WTC11 (cell line): ENCODE data around the gene EMSY. TPM values are rescaled to one million over a fixed set of nuclear protein-coding genes. Genes with fewer than 3 reads are reported as not detected.

Experiments
- ATAC-seq: fragments of 200-7000 bp; cut with Tn5 transposase; 2 replicates; pipeline ENCODE4 v1.10.0; 2021; ENCODE audit warnings: mild to moderate bottlenecking, moderate library complexity
- CTCF ChIA-PET: fragments of 300-600 bp; sonication (Branson Sonifier 250); formaldehyde crosslinking; loops from one replicate; lab custom pipeline; 2021; ENCODE audit warnings: antibody characterized with exemption; lab: Charles Lee
- POLR2A ChIA-PET: fragments of 350-600 bp; sonication (Branson Sonifier 250); formaldehyde crosslinking; loops from one replicate; lab custom pipeline; 2021; ENCODE audit warnings: antibody characterized with exemption; lab: Charles Lee
- DNase-seq: peaks from one replicate; pipeline ENCODE4 v3.0.0; 2021; ENCODE audit warnings: low spot score
- H3K27ac Mint-ChIP-seq: 2 replicates; pipeline ENCODE4 v1.8.0; 2021; ENCODE audit warnings: mixed read lengths
- H3K27me3 Mint-ChIP-seq: 2 replicates; pipeline ENCODE4 v1.8.0; 2021; ENCODE audit warnings: low read depth, mild to moderate bottlenecking, moderate library complexity, mixed read lengths
- H3K36me3 Mint-ChIP-seq: 2 replicates; pipeline ENCODE4 v1.8.0; 2021; ENCODE audit warnings: mixed read lengths
- H3K4me1 Mint-ChIP-seq: 2 replicates; pipeline ENCODE4 v1.8.0; 2022; ENCODE audit warnings: mixed read lengths
- H3K4me3 Mint-ChIP-seq: 2 replicates; pipeline ENCODE4 v1.8.0; 2021; ENCODE audit warnings: mild to moderate bottlenecking, moderate library complexity, mixed read lengths
- H3K9me3 Mint-ChIP-seq: 2 replicates; pipeline ENCODE4 v1.8.0; 2021; ENCODE audit warnings: mixed read lengths
- ATF6 ChIP-seq: sonication (generic); formaldehyde crosslinking; IDR thresholded peaks from 2 replicates; pipeline ENCODE4 v1.8.1; 2023; ENCODE audit warnings: mild to moderate bottlenecking, missing genetic modification reagents
- ELF4 ChIP-seq: sonication (generic); formaldehyde crosslinking; IDR thresholded peaks from 2 replicates; pipeline ENCODE4 v1.8.1; 2022; ENCODE audit warnings: low read depth, mild to moderate bottlenecking, moderate library complexity, missing genetic modification reagents
- EMX1 ChIP-seq: fragments of 250-450 bp; sonication (Bioruptor Pico); IDR thresholded peaks from 2 replicates; pipeline ENCODE4 v1.8.0; 2021; ENCODE audit warnings: mild to moderate bottlenecking
- FOXK1 ChIP-seq: sonication (generic); formaldehyde crosslinking; IDR thresholded peaks from 2 replicates; pipeline ENCODE4 v1.8.0; 2022; ENCODE audit warnings: mild to moderate bottlenecking, moderate library complexity, missing genetic modification reagents
- GABPB1 ChIP-seq: sonication (generic); formaldehyde crosslinking; IDR thresholded peaks from 2 replicates; pipeline ENCODE4 v1.8.1; 2023; ENCODE audit warnings: mild to moderate bottlenecking, missing genetic modification reagents
- HMGA2 ChIP-seq: fragments of 250-450 bp; sonication (Bioruptor Pico); IDR thresholded peaks from 2 replicates; pipeline ENCODE4 v1.4.0; 2021; ENCODE audit warnings: mild to moderate bottlenecking, moderate library complexity
- HMGXB4 ChIP-seq: sonication (generic); formaldehyde crosslinking; IDR thresholded peaks from 2 replicates; pipeline ENCODE4 v1.8.1; 2023; ENCODE audit warnings: mild to moderate bottlenecking, moderate library complexity, missing genetic modification reagents
- JUN ChIP-seq: sonication (generic); formaldehyde crosslinking; IDR thresholded peaks from 2 replicates; pipeline ENCODE4 v1.8.0; 2023; ENCODE audit warnings: mild to moderate bottlenecking, missing genetic modification reagents
- MXD4 ChIP-seq: fragments of 250-450 bp; sonication (Bioruptor Pico); IDR thresholded peaks from 2 replicates; pipeline ENCODE4 v1.8.0; 2021; ENCODE audit warnings: mild to moderate bottlenecking, moderate library complexity, borderline replicate concordance
- NR3C1 ChIP-seq: sonication (generic); formaldehyde crosslinking; conservative IDR thresholded peaks from 2 replicates; pipeline ENCODE4 v1.8.1; 2023; ENCODE audit warnings: low read depth, mild to moderate bottlenecking, missing genetic modification reagents
- OVOL2 ChIP-seq: fragments of 250-450 bp; sonication (Bioruptor Pico); IDR thresholded peaks from 2 replicates; pipeline ENCODE4 v1.9.0; 2021; ENCODE audit warnings: mild to moderate bottlenecking, borderline replicate concordance
- PRRX2 ChIP-seq: fragments of 250-450 bp; sonication (Bioruptor Pico); IDR thresholded peaks from 2 replicates; pipeline ENCODE4 v1.8.0; 2021; ENCODE audit warnings: mild to moderate bottlenecking
- SMAD4 ChIP-seq: sonication (generic); formaldehyde crosslinking; IDR thresholded peaks from 2 replicates; pipeline ENCODE4 v1.8.0; 2022; ENCODE audit warnings: mild to moderate bottlenecking, missing genetic modification reagents
- STAT6 ChIP-seq: sonication (generic); formaldehyde crosslinking; conservative IDR thresholded peaks from 2 replicates; pipeline ENCODE4 v1.8.1; 2023; ENCODE audit warnings: mild to moderate bottlenecking, low read depth, missing genetic modification reagents, moderate library complexity
- TEAD4 ChIP-seq: sonication (generic); formaldehyde crosslinking; IDR thresholded peaks from 2 replicates; pipeline ENCODE4 v1.8.0; 2022; ENCODE audit warnings: mild to moderate bottlenecking, missing genetic modification reagents
- ZNF138 ChIP-seq: sonication (generic); formaldehyde crosslinking; conservative IDR thresholded peaks from 2 replicates; pipeline ENCODE4 v1.8.1; 2022; ENCODE audit warnings: mild to moderate bottlenecking, moderate library complexity, missing genetic modification reagents
- ZNF232 ChIP-seq: sonication (generic); formaldehyde crosslinking; IDR thresholded peaks from 2 replicates; pipeline ENCODE4 v1.8.0; 2022; ENCODE audit warnings: mild to moderate bottlenecking, missing genetic modification reagents
- ZNF281 ChIP-seq: sonication (generic); formaldehyde crosslinking; IDR thresholded peaks from 2 replicates; pipeline ENCODE4 v1.8.0; 2023; ENCODE audit warnings: mild to moderate bottlenecking, missing genetic modification reagents
- ZNF532 ChIP-seq: fragments of 250-450 bp; sonication (Bioruptor Pico); IDR thresholded peaks from 2 replicates; pipeline ENCODE4 v1.9.0; 2021; ENCODE audit warnings: mild to moderate bottlenecking, borderline replicate concordance
- total RNA-seq: library from RNA; stranded (reverse); gene quantifications from 3 replicates; pipeline ENCODE4 v1.2.3, GENCODE V29; 2021

The EMSY gene
- total RNA-seq, 1 experiment from 2014 or later = 31.1 TPM

GRCh38 chr11:76553554-76554476 lies 109.0 kb downstream of the EMSY start:
- no peak for TF ChIP-seq ELF4 (CRISPR knock-in tag)
- no peak for TF ChIP-seq TEAD4 (CRISPR knock-in tag)
- TF ChIP-seq NR3C1 = no peak
- TF ChIP-seq ATF6 (CRISPR knock-in tag) = no peak
- TF ChIP-seq ZNF281 (CRISPR knock-in tag) = no peak
- no peak for TF ChIP-seq MXD4
- no peak for TF ChIP-seq ZNF532 (CRISPR knock-in tag)
- no peak for TF ChIP-seq HMGXB4 (CRISPR knock-in tag)
- no peak for TF ChIP-seq PRRX2
- TF ChIP-seq SMAD4 (CRISPR knock-in tag) = no peak
- no peak for TF ChIP-seq FOXK1 (CRISPR knock-in tag)
- no peak for TF ChIP-seq STAT6
- TF ChIP-seq ZNF232 (CRISPR knock-in tag) = no peak
- TF ChIP-seq HMGA2 (CRISPR knock-in tag) = no peak
- TF ChIP-seq ZNF138 = no peak
- no peak for TF ChIP-seq JUN (CRISPR knock-in tag)
- no peak for TF ChIP-seq GABPB1 (CRISPR knock-in tag)
- TF ChIP-seq EMX1 (CRISPR knock-in tag) = no peak
- no peak for TF ChIP-seq OVOL2 (CRISPR knock-in tag)
- Mint-ChIP-seq H3K27ac (no peak overlapping the region), H3K27me3 (no peaks in the 10 kb centered on the region), H3K4me1 (peaks cover 4% of the 10 kb centered on the region), H3K36me3 (peaks cover 41% of the 10 kb centered on the region), H3K4me3 (no peak overlapping the region), H3K9me3 (peaks cover 17% of the 10 kb centered on the region)
- CTCF ChIA-PET = interaction anchor here (1.3 kb wide), 1 partner anchor 346 kb away, joined by 8 read pairs; no protein-coding TSS in a partner anchor
- POLR2A ChIA-PET = interaction anchor here (0.6 kb wide), 1 partner anchor 1103 kb away, joined by 3 read pairs; no protein-coding TSS in a partner anchor
- DNase-seq = no peak
- peak; percentile 58; the same call in 1 of the 2 replicates for ATAC-seq
